ENCODE measurements around the gene ILRUN. TPM values are rescaled to one million over a fixed set of nuclear protein-coding genes. Genes with fewer than 3 reads are reported as not detected.

Gene ILRUN
- polyA plus RNA-seq, 3 donors, result 6.2 to 19.3 (median 6.5) TPM

- peaks cover 0 to 2% (median 0%) of the 10 kb centered on the region in 3 donors for H3K27me3 Mint-ChIP-seq (ENCODE audit: low read depth in 3 of 3)
- Histone ChIP-seq H3K79me2 (ENCODE audit: insufficient read depth, low read length) (peaks cover 70% of the 10 kb centered on the region), H4K20me1 (ENCODE audit: insufficient read depth, low read length) (peaks cover 50% of the 10 kb centered on the region)
Measured at GRCh38 chr6:34648806-34649205, 47.8 kb downstream of the ILRUN start.

More at GRCh38 chr6:34648806-34649205, 47.8 kb downstream of the ILRUN start:
- Mint-ChIP-seq H3K36me3 (peaks cover 51 to 60% of the 10 kb centered on the region in 2 donors), H3K4me1 (peaks cover 5% of the 10 kb centered on the region), H3K9me3 (no peaks in the 10 kb centered on the region), H3K27ac (no peak overlapping the region), H3K4me3 (no peak overlapping the region)
- Histone ChIP-seq H3K27ac (ENCODE audit: low read depth in 1 of 2, low read length in 2 of 2) (no peak overlapping the region), H3K4me2 (replicated peaks; ENCODE audit: extremely low read depth, low read length, poor library complexity, severe bottlenecking) (no peak overlapping the region), H3K4me3 (replicated peaks in 1 of 3; ENCODE audit: low read depth in 2 of 3, low read length in 3 of 3) (no peak overlapping the region), H3K36me3 (replicated peaks in 1 of 2; ENCODE audit: control insufficient read depth in 1 of 2, insufficient read depth in 2 of 2, low read length in 2 of 2) (peaks cover 29 to 85% of the 10 kb centered on the region in 2 donors), H3K9ac (ENCODE audit: insufficient read depth, low read length, poor library complexity, severe bottlenecking) (no peak overlapping the region), H3K27me3 (ENCODE audit: control insufficient read depth in 2 of 2, insufficient read depth in 2 of 2, low read length in 2 of 2) (no peaks in the 10 kb centered on the region), H2AFZ (ENCODE audit: insufficient read depth, low read depth, low read length, poor library complexity, severe bottlenecking) (no peak overlapping the region), H3K4me1 (ENCODE audit: control insufficient read depth in 1 of 2, insufficient read depth in 2 of 2, low read length in 2 of 2) (peaks cover 0 to 1% of the 10 kb centered on the region in 2 donors), H3K9me3 (replicated peaks in 1 of 2; ENCODE audit: control insufficient read depth in 1 of 2, insufficient read depth in 1 of 2, low read length in 2 of 2) (no peaks in the 10 kb centered on the region)
- DNase-seq, result no peak
- TF ChIP-seq CTCF (IDR thresholded peaks at IDR 0.05), result no peak
- intact Hi-C loops (cut with micrococcal nuclease), result loop anchor here in 1 of 2 donors (10.0 kb wide), 1 partner anchor 46 kb away; the partner anchor contains the start of gene ILRUN

Small RNA genes within 50 kb of the gene (small RNA-seq; reads per million reads assigned to genes)
- gene RN7SL200P (ENCODE audit: insufficient read length, low read depth), result 1.2 reads per million

Other genes starting within 250 kb of the ILRUN start
- gene PACSIN1, start 230.7 kb downstream of the ILRUN start, polyA plus RNA-seq, result not detected
- under 1 TPM in 1 of 3 donors, not detected in 2; 0.05 TPM for gene SPDEF, start 140.4 kb downstream of the ILRUN start, polyA plus RNA-seq
- gene SNRPC, start 60.7 kb upstream of the ILRUN start, polyA plus RNA-seq, result 100 to 1,000 TPM in 2 of 3 donors, 10 to 100 TPM in 1; 74.2 to 236 (median 229) TPM
- 1 to 10 TPM; 1.0 to 7.2 (median 1.2) TPM for gene BLTP3A, start 95.3 kb upstream of the ILRUN start, polyA plus RNA-seq
- gene TAF11, start 191.3 kb upstream of the ILRUN start, polyA plus RNA-seq, result 10 to 100 TPM; 22.9 to 29.9 (median 26.0) TPM
- 1 to 10 TPM; 1.7 to 8.0 (median 3.1) TPM for gene ANKS1A, start 192.5 kb upstream of the ILRUN start, polyA plus RNA-seq

Data from CD14-positive monocyte (primary cell).